K562 (cell line): ENCODE results near the gene CTDSPL. TPM values are rescaled to one million over a fixed set of nuclear protein-coding genes. Genes with fewer than 3 reads are reported as not detected.

Experiments used
- ASH1L ChIP-seq: fragments of 450-650 bp; IDR thresholded peaks from 2 replicates; pipeline ENCODE4 v1.6.1; 2018; ENCODE audit warnings: borderline replicate concordance, mild to moderate bottlenecking, low read depth; ENCODE audit not compliant: partially characterized antibody
- ATF1 ChIP-seq, 2 experiments: fragments of 450-650 bp in 1 of 2; IDR thresholded peaks; 2 replicates each; pipeline ENCODE4 v1.6.1; 2016; ENCODE audit warnings: missing compliant biosample characterization in 1 of 2, missing genetic modification characterization in 1 of 2
- CHD1 ChIP-seq: fragments of 200-600 bp; sonication (generic); IDR thresholded peaks from one replicate; pipeline ENCODE4 v1.6.1; 2012; ENCODE audit warnings: mild to moderate bottlenecking, moderate library complexity, low read length, inconsistent platforms
- DIDO1 ChIP-seq: fragments of 450-650 bp; IDR thresholded peaks from 2 replicates; pipeline ENCODE4 v1.6.1; 2016; ENCODE audit warnings: low read depth, missing biosample characterization, missing genetic modification characterization
- KAT2B ChIP-seq: IDR thresholded peaks from one replicate; pipeline ENCODE4 v1.6.1; 2012; ENCODE audit warnings: low read depth, mild to moderate bottlenecking, control low read depth, inconsistent platforms, low read length, moderate library complexity
- MTA2 ChIP-seq: fragments of 450-650 bp; IDR thresholded peaks from 2 replicates; pipeline ENCODE4 v1.6.1; 2016; ENCODE audit warnings: low read depth
- POLR2AphosphoS5 ChIP-seq: IDR thresholded peaks from 2 replicates; pipeline ENCODE4 v1.6.1; 2011; ENCODE audit warnings: mild to moderate bottlenecking, low read depth, low read length, moderate library complexity; ENCODE audit not compliant: control insufficient read depth, insufficient read depth
- PRPF4 ChIP-seq: fragments of 200-400 bp; formaldehyde crosslinking; IDR thresholded peaks from one replicate; pipeline ENCODE4 v1.6.1; 2017; ENCODE audit warnings: low read length, low read depth, mild to moderate bottlenecking; ENCODE audit not compliant: insufficient read depth, poor library complexity, severe bottlenecking
- RBM25 ChIP-seq: fragments of 200-400 bp; formaldehyde crosslinking; IDR thresholded peaks from 2 replicates; pipeline ENCODE4 v1.6.1; 2018; ENCODE audit warnings: low read length, low read depth, moderate library complexity; ENCODE audit not compliant: severe bottlenecking
- RFX7 ChIP-seq: fragments of 250-450 bp; sonication (Bioruptor Pico); IDR thresholded peaks from 2 replicates; pipeline ENCODE4 v1.5.1; 2021; ENCODE audit warnings: mild to moderate bottlenecking
- SRF ChIP-seq, 2 experiments: fragments of 250-450, 450-650 bp in 1 of 2; sonication (Bioruptor Pico) in 1 of 2; sonication (generic) in 1 of 2; formaldehyde crosslinking; IDR thresholded peaks; 2 replicates each; pipeline versions ENCODE4 v1.5.0 to v1.5.1; 2020 to 2022; ENCODE audit warnings: mild to moderate bottlenecking in 1 of 2, missing genetic modification reagents in 1 of 2
- YBX1 ChIP-seq: fragments of 450-650 bp; IDR thresholded peaks from 2 replicates; pipeline ENCODE4 v1.7.1; 2016; ENCODE audit warnings: mild to moderate bottlenecking
- ZBTB7A ChIP-seq: IDR thresholded peaks from 2 replicates; pipeline ENCODE4 v1.6.1; 2011; ENCODE audit warnings: low read depth, mild to moderate bottlenecking, low read length, moderate library complexity, borderline replicate concordance; ENCODE audit not compliant: control insufficient read depth
- ZC3H11A ChIP-seq: IDR thresholded peaks from 2 replicates; pipeline ENCODE4 v1.6.1; 2012; ENCODE audit warnings: low read depth, low read length, improper control_type of control experiment
- ZNF23 ChIP-seq: fragments of 250-450 bp; sonication (Bioruptor Pico); IDR thresholded peaks from 2 replicates; pipeline ENCODE4 v1.4.0; 2020; ENCODE audit warnings: mild to moderate bottlenecking
- ZNF444 ChIP-seq: fragments of 250-450 bp; sonication (Bioruptor Pico); IDR thresholded peaks from 2 replicates; pipeline ENCODE4 v1.4.0; 2020; ENCODE audit warnings: mild to moderate bottlenecking, moderate library complexity
- polyA plus RNA-seq, 8 experiments: library from polyadenylated mRNA; depleted of rRNA in 4 of 8; stranded (reverse) in 5 of 8; unstranded in 3 of 8; fragments of >200 nt; fragmentation: Nextera tagmentation in 2 of 8; fragmentation: Illumina TruSeq in 1 of 8; extraction: Ambion mirVana in 2 of 8; extraction: Trizol in 1 of 8; gene quantifications; 2 replicates each; pipeline versions ENCODE4 v1.2.1 to v1.2.3, GENCODE V29; 2011 to 2014; ENCODE audit warnings: inconsistent platforms in 1 of 8, missing spikeins in 1 of 8
- total RNA-seq, 7 experiments: library from RNA; depleted of rRNA in 6 of 7; stranded (reverse); fragments of >200 nt in 6 of 7; fragmentation: Illumina TruSeq in 2 of 7; extraction: Trizol in 2 of 7; gene quantifications; 2 replicates each; pipeline versions ENCODE4 v1.2.1 to v1.2.3, GENCODE V29; 2011 to 2021; ENCODE audit warnings: low replicate concordance in 1 of 7
- TF ChIP-seq, protein P1 (sequence below): fragments of 450-650 bp; formaldehyde crosslinking; IDR thresholded peaks from 2 replicates; pipeline ENCODE4 v1.4.0; 2020; ENCODE audit warnings: mild to moderate bottlenecking, mixed read lengths
- TF ChIP-seq, protein P2 (sequence below): fragments of 450-650 bp; formaldehyde crosslinking; IDR thresholded peaks from 2 replicates; pipeline ENCODE4 v1.4.0; 2020; ENCODE audit warnings: mild to moderate bottlenecking, moderate library complexity
- TF ChIP-seq, protein P3 (sequence below): IDR thresholded peaks from 2 replicates; pipeline ENCODE4 v1.6.1; 2011; ENCODE audit not compliant: insufficient read length; ENCODE audit errors: extremely low read depth
- TF ChIP-seq, protein P4 (sequence below): fragments of 450-650 bp; formaldehyde crosslinking; IDR thresholded peaks from 2 replicates; pipeline ENCODE4 v1.4.0; 2022; ENCODE audit warnings: missing genetic modification characterization
- TF ChIP-seq, protein P5 (sequence below): fragments of 250-450 bp; sonication (Bioruptor Pico); IDR thresholded peaks from 2 replicates; pipeline ENCODE4 v1.4.0; 2020; ENCODE audit warnings: mild to moderate bottlenecking

Gene CTDSPL
- total and polyA plus RNA-seq, 9 of the 15 experiments (the other 6 are each of a cell fraction or from before 2014, with no cell fraction given) = 5.1 to 19.3 (median 11.3) TPM

DNA sequence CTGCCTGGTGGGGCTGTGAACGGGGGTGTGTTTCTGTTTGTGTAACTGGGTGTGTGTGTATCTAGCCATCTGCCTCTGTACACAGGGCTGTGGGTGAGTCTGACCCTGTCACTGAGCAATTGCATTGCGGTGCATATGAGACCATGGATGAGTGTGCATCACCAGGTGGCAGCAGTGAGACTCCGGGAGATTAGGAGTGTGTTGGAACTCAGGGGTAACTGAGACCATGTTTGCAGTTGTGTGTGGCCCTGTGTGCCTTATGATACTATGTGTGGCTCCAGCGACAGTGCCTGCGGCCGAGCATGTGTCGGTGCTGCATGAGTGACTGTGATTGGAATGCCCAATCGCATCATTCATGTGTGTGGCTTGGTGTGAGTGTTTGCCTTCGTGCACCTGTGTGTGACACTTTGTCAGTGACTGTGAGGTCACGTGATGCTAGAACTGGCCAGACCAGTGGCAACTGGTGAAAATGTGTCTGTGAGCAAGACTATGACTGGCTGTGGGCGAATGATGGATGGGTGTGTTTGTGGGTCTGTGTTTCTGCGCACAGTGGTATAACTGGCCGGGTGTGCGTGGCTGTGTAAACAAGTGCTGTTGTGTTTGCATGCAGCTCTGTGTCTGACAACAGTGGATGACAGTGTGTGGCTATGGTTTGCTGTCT lies 142.9 kb downstream of the CTDSPL start (continued):
- TF ChIP-seq ZBTB7A (no peak), PRPF4 (no peak), ATF1 (CRISPR knock-in tag; IDR thresholded peaks at IDR 0.05) (no peak), ATF1 (tag; IDR thresholded peaks at IDR 0.05) (peak; percentile 44; the same call in 1 of the 2 replicates), CHD1 (no peak), YBX1 (no peak), ZNF444 (no peak), DIDO1 (tag) (no peak), ZNF23 (CRISPR knock-in tag) (no peak), RBM25 (no peak), ZC3H11A (no peak), KAT2B (no peak), SRF (CRISPR knock-in tag; IDR thresholded peaks at IDR 0.05) (no peak), RFX7 (CRISPR knock-in tag) (no peak), MTA2 (no peak), ASH1L (no peak), POLR2AphosphoS5 (no peak)
- TF ChIP-seq, protein P1, sequence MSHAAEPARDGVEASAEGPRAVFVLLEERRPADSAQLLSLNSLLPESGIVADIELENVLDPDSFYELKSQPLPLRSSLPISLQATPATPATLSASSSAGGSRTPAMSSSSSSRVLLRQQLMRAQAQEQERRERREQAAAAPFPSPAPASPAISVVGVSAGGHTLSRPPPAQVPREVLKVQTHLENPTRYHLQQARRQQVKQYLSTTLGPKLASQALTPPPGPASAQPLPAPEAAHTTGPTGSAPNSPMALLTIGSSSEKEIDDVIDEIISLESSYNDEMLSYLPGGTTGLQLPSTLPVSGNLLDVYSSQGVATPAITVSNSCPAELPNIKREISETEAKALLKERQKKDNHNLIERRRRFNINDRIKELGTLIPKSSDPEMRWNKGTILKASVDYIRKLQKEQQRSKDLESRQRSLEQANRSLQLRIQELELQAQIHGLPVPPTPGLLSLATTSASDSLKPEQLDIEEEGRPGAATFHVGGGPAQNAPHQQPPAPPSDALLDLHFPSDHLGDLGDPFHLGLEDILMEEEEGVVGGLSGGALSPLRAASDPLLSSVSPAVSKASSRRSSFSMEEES (CRISPR knock-in tag) = peak; percentile 84
- TF ChIP-seq, protein P2, sequence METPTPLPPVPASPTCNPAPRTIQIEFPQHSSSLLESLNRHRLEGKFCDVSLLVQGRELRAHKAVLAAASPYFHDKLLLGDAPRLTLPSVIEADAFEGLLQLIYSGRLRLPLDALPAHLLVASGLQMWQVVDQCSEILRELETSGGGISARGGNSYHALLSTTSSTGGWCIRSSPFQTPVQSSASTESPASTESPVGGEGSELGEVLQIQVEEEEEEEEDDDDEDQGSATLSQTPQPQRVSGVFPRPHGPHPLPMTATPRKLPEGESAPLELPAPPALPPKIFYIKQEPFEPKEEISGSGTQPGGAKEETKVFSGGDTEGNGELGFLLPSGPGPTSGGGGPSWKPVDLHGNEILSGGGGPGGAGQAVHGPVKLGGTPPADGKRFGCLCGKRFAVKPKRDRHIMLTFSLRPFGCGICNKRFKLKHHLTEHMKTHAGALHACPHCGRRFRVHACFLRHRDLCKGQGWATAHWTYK (CRISPR knock-in tag) = no peak
- TF ChIP-seq, protein P3, sequence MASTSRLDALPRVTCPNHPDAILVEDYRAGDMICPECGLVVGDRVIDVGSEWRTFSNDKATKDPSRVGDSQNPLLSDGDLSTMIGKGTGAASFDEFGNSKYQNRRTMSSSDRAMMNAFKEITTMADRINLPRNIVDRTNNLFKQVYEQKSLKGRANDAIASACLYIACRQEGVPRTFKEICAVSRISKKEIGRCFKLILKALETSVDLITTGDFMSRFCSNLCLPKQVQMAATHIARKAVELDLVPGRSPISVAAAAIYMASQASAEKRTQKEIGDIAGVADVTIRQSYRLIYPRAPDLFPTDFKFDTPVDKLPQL = no peak
- TF ChIP-seq, protein P4, sequence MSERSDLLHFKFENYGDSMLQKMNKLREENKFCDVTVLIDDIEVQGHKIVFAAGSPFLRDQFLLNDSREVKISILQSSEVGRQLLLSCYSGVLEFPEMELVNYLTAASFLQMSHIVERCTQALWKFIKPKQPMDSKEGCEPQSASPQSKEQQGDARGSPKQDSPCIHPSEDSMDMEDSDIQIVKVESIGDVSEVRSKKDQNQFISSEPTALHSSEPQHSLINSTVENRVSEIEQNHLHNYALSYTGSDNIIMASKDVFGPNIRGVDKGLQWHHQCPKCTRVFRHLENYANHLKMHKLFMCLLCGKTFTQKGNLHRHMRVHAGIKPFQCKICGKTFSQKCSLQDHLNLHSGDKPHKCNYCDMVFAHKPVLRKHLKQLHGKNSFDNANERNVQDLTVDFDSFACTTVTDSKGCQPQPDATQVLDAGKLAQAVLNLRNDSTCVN (CRISPR knock-in tag) = no peak
- TF ChIP-seq, protein P5, sequence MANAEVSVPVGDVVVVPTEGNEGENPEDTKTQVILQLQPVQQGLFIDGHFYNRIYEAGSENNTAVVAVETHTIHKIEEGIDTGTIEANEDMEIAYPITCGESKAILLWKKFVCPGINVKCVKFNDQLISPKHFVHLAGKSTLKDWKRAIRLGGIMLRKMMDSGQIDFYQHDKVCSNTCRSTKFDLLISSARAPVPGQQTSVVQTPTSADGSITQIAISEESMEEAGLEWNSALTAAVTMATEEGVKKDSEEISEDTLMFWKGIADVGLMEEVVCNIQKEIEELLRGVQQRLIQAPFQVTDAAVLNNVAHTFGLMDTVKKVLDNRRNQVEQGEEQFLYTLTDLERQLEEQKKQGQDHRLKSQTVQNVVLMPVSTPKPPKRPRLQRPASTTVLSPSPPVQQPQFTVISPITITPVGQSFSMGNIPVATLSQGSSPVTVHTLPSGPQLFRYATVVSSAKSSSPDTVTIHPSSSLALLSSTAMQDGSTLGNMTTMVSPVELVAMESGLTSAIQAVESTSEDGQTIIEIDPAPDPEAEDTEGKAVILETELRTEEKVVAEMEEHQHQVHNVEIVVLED (CRISPR knock-in tag) = no peak
